HK-2 (cell line): ENCODE measurements around the gene THAP4.
A peak's percentile ranks its signal among the peaks of the same experiment; 100 is the strongest.

Experiments used
- DNase-seq: peaks from one replicate; pipeline ENCODE4 v3.0.0-alpha.2; 2018; ENCODE audit not compliant: unreplicated experiment

Gene THAP4, protein sequence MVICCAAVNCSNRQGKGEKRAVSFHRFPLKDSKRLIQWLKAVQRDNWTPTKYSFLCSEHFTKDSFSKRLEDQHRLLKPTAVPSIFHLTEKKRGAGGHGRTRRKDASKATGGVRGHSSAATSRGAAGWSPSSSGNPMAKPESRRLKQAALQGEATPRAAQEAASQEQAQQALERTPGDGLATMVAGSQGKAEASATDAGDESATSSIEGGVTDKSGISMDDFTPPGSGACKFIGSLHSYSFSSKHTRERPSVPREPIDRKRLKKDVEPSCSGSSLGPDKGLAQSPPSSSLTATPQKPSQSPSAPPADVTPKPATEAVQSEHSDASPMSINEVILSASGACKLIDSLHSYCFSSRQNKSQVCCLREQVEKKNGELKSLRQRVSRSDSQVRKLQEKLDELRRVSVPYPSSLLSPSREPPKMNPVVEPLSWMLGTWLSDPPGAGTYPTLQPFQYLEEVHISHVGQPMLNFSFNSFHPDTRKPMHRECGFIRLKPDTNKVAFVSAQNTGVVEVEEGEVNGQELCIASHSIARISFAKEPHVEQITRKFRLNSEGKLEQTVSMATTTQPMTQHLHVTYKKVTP

DNA sequence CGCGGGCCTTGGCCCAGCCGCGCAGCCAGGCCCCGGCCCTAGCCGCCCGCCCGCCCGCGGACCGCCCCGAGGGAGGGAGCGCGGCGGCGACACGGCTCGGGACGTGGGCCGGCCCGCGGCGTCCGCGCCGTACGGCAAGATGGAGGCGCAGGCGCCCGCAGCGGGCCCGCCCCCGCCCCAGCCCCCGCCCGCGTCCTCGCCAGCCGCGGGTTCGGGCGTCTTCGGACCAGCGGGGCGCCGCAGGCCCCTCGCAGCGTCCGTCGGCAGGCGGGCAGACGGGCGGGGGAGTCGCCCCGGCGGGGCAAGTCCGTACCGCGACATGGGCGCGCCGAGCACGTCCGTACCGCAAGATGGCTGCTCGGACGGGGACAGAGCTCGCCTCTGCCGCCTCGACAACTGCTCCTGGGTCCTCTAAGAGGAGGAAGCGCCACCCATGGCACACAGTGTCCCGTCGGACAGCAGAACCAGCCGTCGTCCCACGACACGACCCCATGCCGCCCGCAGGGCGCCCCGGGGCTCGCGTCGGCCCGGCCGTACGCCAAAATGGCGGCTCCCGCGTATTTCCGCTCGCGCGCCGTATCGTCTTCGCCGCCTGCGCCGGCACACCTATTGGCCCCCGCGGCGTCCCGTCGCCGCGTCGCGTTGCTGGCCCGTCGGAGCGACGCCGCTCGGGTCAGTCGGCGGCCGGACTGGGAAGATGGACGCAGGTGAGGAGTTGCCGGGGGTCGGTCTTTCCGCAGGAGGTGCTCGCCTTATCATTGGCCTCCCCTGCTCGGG lies at the start of gene THAP4, which contains the start of gene ATG4B:
THAP4 (minus strand) TSS at position 141 of the 777 bp plus-strand sequence. CDS start 141 bp downstream, outside the sequence.
ATG4B (plus strand) TSS at position 676 of the 777 bp plus-strand sequence; CDS start at position 698, 22 bp downstream.
- DNase-seq = peak; percentile 84

DNA sequence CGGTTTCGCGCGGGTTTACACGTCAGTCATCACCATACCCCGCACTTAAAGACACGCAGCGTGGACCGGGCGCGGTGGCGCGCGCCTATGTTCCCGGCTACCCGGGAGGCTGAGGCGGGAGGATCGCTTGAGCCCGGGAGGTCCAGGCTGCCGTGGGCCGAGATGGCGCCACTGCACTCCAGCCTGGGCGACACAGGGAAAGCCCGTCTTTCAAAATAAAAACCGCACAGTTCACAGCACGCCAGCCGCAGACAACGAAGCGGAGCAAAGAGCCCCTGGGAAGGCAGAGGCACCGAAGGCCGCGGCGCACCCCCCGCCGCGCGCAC lies 49.3 kb upstream of the THAP4 start:
- DNase-seq = no peak

DNA sequence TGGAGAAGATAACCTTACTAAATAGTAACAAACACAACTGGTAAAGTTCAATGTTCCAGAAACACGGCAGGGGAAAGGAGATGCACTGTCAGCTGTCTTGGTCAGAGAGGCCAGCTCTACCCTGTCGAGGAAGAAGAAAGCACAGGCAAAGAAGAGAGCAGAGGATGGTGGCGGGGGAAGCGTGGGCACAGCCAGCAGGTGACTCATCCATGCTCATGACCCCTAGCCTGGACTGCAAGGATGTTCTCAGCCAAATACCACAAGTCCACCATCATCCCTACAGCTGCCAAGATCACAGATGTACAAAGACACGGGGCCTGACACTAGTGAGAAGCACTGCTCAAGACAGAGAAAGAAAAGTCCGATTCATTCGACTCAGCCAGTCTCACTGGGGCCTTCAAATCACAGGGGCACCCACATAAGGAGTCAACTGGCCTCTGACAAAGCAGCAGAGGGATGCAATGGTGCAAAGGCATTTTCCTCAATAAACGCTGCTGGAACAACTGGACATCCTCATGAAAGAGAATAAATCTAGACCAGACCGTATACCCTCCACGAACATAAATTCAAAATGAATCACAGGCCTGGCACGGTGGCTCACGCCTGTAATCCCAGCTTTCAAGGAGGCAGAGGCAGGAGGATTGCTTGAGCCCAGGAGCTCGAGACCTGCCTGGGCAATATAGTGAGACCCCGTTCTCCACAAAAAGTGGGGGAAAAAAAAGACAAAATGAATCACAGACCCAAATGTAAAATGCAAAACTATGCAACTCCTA lies 44.1 kb upstream of the THAP4 start:
- peak; percentile 70 for DNase-seq

DNA sequence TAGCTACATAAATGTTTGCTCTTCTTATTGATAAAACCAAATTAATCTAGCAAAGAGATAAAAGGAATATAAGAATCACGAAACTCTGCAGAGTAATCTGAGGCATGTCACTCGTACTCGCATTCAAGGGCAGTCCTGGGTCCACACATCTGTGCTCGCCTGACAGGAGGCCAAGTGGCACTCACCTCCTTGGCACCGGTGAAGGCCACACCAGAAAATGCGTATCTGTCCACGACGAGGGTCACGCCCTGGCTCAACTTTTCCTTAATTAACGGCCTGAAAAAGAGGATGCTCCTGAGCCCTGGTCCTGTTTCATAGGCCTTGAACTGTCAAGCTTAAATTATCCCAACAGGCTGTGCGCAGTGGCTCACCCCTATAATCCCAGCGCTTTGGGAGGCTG lies 43.1 kb upstream of the THAP4 start:
- no peak for DNase-seq

DNA sequence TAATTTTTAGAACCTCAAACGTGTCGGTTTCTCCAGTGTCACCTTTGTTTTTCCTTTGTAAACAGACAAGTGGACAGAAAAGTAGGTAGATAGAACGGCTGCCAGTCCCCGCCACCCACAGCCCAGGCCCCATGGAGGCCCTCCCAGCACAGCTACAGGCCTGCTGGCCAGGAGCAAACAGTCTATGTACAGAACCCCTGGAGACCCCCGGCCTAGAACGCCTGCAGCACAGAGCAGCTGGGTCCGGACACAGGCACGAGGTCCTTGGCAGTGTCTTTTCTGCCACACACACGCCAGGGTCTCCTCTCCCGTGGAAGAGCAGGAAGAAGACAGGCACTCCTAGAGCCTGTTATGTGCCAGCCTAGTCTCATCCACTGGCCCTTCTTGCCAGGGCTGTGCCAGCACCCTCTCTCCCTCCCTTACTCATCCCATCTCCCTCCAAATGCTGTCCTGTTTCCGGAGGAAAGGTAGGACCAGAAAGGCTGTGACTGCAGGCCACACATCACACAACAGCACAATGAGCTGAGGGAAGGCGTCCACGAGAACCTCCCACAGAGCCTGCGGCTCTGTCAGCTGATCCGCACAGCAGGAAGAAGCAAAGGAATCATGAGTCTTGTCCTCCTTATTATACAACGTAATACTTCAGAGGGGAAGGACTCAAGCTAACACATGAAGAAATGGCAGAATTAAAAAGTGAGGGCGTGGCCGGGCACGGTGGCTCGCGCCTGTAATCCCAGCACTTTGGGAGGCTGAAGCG lies 42.0 kb upstream of the THAP4 start:
- DNase-seq = no peak

DNA sequence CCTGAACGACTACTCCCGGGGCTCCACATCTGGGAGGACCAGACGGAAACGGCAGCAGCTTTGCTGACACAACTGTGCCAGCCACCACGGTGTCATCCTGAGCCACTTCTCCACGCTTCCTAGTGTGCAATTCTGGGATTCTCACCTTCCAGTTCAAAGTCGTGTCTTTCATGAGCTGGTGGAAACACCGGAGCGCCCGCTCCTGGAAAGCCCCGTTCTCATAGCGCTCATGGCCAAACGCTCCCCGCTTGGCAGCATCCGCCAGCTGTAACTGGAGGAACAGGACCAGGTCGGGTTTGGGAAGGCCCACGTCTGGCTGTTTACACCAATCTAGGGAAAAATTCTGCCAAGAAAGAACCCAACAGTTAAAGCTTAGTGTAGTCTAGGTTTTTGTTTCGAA lies 41.3 kb upstream of the THAP4 start:
- no peak for DNase-seq

DNA sequence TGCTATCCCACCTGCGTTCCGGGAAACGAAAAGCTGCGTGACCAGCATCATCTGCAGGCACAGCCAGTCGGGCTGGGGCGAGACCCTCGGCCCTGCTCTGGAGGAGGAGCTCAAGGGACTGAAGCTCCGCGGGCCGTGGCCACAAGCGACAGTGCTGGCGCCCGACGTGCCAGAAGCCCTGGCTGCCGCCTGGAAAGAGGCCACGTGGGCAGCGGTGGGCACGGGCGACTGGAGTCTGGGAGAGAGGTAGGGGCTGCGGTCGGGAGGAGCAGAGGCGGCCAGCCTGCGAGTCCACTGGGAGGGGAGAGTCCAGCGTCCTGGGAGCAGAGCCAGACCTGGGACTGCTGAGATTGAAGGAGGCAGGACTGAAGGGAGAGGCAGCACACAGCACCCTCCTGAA lies 40.4 kb upstream of the THAP4 start:
- DNase-seq = no peak

DNA sequence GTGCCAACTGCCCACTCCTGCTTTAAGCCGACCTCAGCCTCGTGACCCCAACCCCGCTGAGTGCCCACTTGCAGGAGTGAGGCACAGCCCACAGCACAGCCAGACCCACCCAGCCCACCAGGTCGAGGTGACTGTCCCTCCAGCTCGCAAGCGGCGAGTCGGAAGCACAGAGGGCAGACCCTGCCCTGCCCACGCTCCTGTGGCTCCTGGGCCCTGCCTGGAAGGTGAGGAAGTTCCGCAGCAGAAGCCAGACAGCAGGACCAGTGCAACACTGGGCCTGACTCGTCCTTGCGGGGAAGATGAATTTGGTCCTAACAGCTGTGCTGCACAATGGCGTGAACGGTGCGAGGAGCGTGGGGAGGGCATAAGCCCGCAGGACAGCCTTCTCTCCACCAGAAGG lies 39.7 kb upstream of the THAP4 start:
- no peak for DNase-seq

DNA sequence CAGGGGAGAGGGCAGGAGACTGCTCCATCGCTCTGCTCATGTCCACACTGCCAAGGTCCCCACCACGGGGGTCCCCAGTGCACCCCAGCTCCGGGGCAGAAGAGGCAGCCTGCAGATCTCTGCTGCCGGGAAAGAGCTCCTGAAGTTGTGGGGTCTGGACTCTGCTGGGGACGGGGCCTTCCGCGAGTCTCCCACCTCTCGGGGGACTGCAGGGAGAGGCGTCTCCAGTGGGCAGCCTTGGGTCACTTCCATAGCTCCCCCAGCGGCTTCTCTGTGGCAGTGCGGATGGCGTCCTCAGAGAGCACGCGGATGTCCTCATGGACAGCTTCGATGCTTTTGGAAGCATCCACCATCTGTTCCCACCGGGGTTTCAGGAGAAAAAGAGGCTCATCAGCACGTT lies 38.9 kb upstream of the THAP4 start:
- no peak for DNase-seq

DNA sequence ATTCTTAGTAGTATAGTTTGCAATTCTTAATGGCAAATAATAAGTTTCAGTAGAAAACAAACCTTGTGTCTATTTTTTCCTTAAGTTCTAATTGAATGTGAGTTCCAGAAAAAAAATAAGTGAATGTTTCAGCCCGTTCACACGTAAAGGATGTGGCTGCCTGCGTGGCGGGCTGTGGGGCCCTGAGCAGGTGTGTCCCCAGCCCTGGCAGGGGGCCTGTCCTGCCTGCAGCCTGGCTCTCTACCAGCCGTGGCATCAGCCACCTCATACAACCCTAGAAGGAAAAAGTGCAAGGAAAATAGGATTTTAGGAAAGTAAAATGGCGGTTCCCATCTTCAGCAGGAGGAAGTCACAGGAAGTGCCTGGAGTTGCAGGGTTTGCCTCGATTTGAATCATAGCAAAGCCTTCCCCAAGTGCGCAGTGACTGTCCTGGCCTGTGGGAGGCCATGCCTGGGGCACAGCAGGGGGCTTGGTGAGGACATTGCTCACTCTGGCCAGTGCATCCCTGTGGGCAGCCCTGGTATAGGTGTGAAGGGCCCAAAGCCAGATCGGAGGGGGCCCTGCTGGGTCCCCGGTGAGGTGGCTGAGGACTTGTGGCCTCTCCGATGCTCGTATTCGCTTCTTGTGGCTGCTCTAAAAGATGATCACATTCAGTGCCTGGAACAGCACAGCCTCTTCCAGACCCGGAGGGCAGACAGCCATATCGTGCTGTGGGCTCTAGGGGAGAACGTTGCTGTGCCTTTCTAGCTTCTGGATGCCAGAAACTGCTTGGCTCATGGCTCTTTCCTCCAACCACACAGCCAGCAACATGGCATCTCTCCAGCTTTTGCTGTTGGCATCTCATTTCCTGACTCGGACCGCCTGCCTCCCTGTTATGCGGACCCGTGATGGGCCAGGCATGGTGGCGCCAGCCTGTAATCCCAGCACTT lies 37.1 kb upstream of the THAP4 start:
- DNase-seq = peak; percentile 27

DNA sequence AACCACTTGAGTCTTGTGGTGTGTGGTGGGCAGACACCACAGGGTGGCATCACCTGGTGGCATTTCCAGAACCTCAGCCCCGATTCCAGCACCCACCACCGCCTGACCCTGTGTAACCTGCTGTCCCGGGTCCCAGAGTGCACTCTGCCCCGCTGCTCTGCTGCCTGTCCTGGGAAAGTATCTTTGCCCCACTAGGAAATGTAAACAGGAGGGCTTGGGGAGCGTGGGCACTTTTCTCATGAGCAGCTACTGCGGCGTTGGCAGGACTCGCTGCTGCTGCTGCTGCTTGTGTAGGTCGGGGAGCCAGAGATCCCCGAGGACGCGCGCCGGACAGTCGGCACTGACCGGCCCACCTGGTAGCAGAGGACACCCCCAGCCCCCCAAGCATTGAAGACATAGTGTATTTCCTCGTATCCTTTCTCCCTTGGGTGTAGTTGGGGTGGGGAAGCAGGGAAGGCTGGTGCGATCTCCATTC lies 36.3 kb upstream of the THAP4 start:
- no peak for DNase-seq

DNA sequence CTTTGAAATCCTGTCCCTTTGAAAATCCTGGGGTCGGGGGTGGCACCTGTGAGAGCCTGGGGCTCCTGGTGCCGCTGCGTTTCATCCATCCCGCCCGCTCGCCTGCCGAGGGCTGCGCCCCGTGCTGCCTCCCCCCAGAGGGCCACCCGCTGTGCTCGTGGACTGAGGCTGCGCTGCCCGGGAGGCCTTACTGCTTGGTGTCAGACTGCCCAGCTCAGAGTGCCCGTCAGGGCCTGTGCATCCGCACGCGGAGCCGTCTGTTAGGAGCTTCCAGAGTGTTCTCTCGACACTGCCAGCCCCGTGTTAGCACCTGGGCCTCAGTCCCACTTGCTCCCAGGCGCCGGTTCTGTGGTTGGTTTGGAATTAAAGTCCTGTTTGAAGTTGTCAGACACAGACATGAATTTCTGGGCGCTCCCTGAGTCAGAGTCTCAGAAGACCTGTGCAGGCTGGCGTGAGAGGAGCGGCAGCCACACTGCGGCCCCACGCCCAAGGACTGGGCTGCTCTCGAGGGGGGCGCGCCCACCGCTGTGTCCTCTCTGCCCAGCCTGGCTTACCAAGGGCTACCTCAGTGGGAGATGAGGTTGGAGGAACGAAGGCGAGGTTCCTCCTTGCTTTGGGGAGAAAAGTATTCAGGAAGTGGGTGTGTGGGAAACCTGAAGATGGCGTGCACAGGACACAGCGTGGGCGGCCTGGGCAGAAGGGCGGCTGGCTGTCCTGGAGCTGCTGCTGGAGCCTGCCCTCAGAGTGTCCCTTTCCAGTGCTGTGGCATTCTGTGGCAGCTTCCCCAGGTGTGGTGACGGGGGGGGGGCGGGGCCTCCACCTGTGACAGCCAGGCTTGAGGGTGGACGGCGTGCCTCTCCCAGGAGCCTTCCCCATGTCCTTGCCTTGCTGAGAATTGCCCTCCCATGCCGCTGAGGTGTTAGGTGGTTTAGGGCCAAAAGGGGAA lies 35.6 kb upstream of the THAP4 start:
- no peak for DNase-seq

DNA sequence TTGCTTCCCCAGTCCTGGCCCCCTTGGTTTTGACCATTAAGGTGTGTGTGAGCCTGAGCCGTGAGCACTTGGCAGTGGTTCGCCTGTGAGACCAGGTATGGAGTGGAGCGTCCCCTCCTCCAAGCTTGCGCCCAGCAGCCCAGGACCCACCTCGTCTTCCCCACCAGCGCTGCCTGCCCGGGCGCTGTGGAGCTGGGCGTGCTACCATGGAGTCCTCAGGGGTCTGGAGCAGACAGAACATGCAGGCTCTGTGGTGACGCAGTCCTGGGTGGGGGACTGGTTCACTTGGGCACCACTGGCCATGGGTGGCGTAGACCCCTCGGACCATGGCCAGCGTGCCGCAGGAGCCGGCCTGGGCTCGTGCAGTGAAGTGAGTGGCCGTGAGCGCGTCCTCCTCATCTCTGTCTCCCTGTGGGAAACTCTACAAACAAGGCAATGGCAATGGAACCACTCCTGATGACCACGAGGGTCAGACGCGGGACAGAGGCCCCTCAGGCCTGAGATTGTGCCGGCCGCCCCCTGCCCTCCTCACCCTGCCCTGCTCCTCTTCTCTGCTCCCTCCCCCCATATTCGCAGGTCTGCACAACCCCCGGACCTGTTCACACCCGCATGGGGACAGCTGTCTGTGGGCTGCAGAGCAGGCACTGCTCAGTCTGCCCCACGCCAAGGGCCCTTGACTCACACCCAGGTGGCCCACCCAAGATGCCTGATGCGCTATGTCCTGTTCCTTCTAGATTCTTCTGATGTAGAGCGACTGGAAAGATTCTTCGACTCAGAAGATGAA lies 34.7 kb upstream of the THAP4 start:
- no peak for DNase-seq

DNA sequence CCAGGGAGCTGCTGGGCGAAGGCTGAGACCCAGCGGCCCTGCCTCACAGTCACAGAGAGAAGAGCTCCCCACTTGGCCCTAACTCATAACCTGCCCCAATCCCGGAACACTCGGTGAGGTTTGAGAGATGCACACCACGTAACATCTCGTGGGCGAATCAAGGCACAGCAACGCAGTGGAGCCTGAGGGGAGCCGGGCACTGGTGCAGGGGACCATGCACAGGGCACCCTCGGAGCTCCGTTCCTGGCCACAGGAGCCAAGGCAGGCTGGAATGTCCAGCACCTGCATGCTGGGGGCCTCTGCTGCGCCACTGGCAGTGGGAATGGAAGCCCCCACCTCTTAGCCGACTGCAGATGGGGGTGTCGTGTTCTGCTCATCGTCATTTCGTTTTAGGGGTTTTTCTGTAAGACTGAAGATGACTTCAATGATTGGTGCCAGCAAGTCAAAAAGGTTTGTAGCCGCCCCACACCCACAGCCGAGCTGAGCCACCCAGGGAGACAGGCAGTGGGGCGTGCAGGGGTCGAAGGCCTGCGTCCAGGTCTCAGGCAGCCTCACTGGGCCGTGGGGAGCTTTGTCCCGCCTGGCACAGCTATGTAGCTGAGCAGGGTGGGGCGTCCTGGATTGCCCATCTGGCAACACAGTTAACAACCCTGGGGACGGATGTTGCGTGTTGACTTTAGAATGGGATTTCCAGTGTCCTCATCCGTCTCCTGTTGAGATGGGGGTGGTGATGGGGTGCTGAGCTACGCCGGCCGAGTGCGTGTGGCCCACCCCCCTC lies 33.6 kb upstream of the THAP4 start:
- no peak for DNase-seq

DNA sequence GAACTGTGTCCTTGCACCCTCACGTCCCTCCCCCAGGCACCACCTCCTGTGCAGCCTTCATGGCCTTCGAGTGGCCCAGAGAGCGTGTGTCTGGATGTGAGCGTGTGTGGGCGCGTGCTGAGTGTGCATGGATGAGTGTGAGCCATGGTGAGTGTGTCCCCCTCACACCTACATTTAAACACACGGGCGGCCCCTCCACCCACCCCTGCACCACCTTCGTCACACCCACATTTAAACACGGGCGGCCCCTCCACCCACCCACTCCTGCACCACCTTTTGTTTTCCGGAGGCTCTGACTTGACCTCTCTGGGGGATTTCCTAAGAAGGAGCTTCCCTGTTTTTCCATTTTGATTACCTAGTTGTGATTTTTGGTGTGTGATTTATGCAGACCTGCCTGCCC lies 31.9 kb upstream of the THAP4 start:
- no peak for DNase-seq

DNA sequence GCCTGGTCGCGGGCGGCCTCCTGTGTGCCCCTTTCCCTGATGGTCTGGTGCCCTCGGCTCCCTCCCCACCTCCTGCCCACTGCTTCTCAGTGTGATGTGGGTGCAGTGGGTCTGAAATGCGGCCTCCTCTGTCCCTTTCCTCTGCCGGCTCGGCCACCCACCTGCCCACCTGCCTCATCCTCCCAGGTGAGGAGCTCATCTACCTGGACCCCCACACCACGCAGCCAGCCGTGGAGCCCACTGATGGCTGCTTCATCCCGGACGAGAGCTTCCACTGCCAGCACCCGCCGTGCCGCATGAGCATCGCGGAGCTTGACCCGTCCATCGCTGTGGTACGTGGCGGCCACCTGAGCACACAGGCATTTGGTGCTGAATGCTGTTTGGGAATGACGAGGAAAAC lies 31.4 kb upstream of the THAP4 start:
- DNase-seq = no peak
